GM12878 (cell line): ENCODE measurements around the gene ELL. TPM values are rescaled to one million over a fixed set of nuclear protein-coding genes. Genes with fewer than 3 reads are reported as not detected.

ENCODE experiments used
- TCF3 ChIP-seq: IDR thresholded peaks from 2 replicates; pipeline ENCODE4 v1.6.1; 2012; ENCODE audit warnings: low read depth, mild to moderate bottlenecking, low read length, borderline replicate concordance; ENCODE audit not compliant: insufficient read depth
- ZNF622 ChIP-seq: fragments of 450-650 bp; IDR thresholded peaks from 2 replicates; pipeline ENCODE4 v1.6.1; 2017; ENCODE audit warnings: mild to moderate bottlenecking, inconsistent platforms
- polyA plus RNA-seq, 11 experiments: library from polyadenylated mRNA; depleted of rRNA in 4 of 11; unstranded in 6 of 11; stranded (reverse) in 5 of 11; fragments of >200 nt; fragmentation: Nextera tagmentation in 4 of 11; fragmentation: Illumina TruSeq in 1 of 11; extraction: Ambion mirVana in 4 of 11; extraction: Trizol in 1 of 11; gene quantifications; 1 replicate in 1 of 11; 2 replicates in 10 of 11; pipeline versions ENCODE4 v1.2.1 to v1.2.3, GENCODE V29; 2011 to 2016; ENCODE audit warnings: inconsistent platforms in 2 of 11, missing spikeins in 2 of 11, low read depth in 1 of 11
- total RNA-seq, 4 experiments: library from RNA; depleted of rRNA in 3 of 4; stranded (reverse); fragments of >200 nt in 3 of 4; fragmentation: Illumina TruSeq in 1 of 4; extraction: Trizol in 1 of 4; gene quantifications; 2 replicates each; pipeline versions ENCODE4 v1.2.1 to v1.2.3, GENCODE V29; 2013 to 2021
- TF ChIP-seq, protein P1 (sequence below): fragments of 450-650 bp; IDR thresholded peaks from 2 replicates; pipeline ENCODE4 v1.6.1; 2016; ENCODE audit warnings: mild to moderate bottlenecking, moderate library complexity, borderline replicate concordance
- TF ChIP-seq, protein P2 (sequence below): fragments of 450-650 bp; IDR thresholded peaks from 2 replicates; pipeline ENCODE4 v1.6.1; 2014; ENCODE audit warnings: mild to moderate bottlenecking
- TF ChIP-seq, protein P3 (sequence below): fragments of 450-650 bp; IDR thresholded peaks from 2 replicates; pipeline ENCODE4 v1.6.1; 2016; ENCODE audit warnings: mild to moderate bottlenecking
- TF ChIP-seq, protein P4 (sequence below): IDR thresholded peaks from 2 replicates; pipeline ENCODE4 v1.6.1; 2011; ENCODE audit warnings: borderline replicate concordance, low read depth, mild to moderate bottlenecking, moderate library complexity, low read length; ENCODE audit not compliant: insufficient read depth, poor library complexity, severe bottlenecking
- TF ChIP-seq, protein P5 (sequence below): fragments of 450-650 bp; IDR thresholded peaks from 2 replicates; pipeline ENCODE4 v1.6.1; 2017; ENCODE audit warnings: borderline replicate concordance

The ELL gene
- total and polyA plus RNA-seq, 10 of the 15 experiments (the other 5 are each of a cell fraction or from before 2014, with no cell fraction given): 0.91 to 25.0 (median 9.1) TPM

DNA sequence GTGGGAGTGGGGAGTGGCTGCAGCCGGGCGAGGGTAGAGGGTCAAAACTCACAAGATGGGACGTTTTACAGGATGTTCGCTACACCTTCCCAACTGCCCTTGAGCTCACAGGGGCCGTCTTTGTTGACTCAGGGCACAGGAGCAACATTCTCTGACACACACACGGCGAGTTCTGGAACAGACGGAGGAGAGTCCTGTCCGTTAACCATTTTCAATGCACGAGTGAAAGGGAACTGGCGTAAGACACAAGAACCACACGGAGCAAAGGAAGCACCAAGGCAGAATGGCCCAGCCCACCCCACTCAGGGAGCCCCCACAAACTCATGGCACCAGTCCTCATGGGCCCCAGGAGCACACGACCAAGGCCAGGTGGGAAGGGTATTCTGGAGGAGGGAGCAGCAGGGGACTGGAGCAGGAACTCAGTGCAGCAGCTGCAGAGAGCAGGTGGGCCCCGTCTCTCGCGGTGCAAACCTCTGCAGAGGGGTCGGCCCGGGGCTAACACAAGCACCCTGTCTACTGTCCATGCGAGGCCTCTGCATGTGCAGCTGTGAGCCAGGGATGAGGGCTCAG lies 46.0 kb downstream of the ELL start (continued):
- TF ChIP-seq, protein P1, sequence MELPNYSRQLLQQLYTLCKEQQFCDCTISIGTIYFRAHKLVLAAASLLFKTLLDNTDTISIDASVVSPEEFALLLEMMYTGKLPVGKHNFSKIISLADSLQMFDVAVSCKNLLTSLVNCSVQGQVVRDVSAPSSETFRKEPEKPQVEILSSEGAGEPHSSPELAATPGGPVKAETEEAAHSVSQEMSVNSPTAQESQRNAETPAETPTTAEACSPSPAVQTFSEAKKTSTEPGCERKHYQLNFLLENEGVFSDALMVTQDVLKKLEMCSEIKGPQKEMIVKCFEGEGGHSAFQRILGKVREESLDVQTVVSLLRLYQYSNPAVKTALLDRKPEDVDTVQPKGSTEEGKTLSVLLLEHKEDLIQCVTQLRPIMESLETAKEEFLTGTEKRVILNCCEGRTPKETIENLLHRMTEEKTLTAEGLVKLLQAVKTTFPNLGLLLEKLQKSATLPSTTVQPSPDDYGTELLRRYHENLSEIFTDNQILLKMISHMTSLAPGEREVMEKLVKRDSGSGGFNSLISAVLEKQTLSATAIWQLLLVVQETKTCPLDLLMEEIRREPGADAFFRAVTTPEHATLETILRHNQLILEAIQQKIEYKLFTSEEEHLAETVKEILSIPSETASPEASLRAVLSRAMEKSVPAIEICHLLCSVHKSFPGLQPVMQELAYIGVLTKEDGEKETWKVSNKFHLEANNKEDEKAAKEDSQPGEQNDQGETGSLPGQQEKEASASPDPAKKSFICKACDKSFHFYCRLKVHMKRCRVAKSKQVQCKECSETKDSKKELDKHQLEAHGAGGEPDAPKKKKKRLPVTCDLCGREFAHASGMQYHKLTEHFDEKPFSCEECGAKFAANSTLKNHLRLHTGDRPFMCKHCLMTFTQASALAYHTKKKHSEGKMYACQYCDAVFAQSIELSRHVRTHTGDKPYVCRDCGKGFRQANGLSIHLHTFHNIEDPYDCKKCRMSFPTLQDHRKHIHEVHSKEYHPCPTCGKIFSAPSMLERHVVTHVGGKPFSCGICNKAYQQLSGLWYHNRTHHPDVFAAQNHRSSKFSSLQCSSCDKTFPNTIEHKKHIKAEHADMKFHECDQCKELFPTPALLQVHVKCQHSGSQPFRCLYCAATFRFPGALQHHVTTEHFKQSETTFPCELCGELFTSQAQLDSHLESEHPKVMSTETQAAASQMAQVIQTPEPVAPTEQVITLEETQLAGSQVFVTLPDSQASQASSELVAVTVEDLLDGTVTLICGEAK: no peak
- TF ChIP-seq TCF3 (no peak), ZNF622 (no peak)
- TF ChIP-seq, protein P2, sequence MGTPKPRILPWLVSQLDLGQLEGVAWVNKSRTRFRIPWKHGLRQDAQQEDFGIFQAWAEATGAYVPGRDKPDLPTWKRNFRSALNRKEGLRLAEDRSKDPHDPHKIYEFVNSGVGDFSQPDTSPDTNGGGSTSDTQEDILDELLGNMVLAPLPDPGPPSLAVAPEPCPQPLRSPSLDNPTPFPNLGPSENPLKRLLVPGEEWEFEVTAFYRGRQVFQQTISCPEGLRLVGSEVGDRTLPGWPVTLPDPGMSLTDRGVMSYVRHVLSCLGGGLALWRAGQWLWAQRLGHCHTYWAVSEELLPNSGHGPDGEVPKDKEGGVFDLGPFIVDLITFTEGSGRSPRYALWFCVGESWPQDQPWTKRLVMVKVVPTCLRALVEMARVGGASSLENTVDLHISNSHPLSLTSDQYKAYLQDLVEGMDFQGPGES: no peak
- TF ChIP-seq, protein P3, sequence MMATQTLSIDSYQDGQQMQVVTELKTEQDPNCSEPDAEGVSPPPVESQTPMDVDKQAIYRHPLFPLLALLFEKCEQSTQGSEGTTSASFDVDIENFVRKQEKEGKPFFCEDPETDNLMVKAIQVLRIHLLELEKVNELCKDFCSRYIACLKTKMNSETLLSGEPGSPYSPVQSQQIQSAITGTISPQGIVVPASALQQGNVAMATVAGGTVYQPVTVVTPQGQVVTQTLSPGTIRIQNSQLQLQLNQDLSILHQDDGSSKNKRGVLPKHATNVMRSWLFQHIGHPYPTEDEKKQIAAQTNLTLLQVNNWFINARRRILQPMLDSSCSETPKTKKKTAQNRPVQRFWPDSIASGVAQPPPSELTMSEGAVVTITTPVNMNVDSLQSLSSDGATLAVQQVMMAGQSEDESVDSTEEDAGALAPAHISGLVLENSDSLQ: no peak
- TF ChIP-seq, protein P4, sequence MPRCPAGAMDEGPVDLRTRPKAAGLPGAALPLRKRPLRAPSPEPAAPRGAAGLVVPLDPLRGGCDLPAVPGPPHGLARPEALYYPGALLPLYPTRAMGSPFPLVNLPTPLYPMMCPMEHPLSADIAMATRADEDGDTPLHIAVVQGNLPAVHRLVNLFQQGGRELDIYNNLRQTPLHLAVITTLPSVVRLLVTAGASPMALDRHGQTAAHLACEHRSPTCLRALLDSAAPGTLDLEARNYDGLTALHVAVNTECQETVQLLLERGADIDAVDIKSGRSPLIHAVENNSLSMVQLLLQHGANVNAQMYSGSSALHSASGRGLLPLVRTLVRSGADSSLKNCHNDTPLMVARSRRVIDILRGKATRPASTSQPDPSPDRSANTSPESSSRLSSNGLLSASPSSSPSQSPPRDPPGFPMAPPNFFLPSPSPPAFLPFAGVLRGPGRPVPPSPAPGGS: no peak
- TF ChIP-seq, protein P5, sequence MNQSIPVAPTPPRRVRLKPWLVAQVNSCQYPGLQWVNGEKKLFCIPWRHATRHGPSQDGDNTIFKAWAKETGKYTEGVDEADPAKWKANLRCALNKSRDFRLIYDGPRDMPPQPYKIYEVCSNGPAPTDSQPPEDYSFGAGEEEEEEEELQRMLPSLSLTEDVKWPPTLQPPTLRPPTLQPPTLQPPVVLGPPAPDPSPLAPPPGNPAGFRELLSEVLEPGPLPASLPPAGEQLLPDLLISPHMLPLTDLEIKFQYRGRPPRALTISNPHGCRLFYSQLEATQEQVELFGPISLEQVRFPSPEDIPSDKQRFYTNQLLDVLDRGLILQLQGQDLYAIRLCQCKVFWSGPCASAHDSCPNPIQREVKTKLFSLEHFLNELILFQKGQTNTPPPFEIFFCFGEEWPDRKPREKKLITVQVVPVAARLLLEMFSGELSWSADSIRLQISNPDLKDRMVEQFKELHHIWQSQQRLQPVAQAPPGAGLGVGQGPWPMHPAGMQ: no peak
